PC-3 (cell line): ENCODE measurements around the gene CHD2.

Source experiments
- CTCF ChIP-seq: fragments of 300-600 bp; sonication (generic); conservative IDR thresholded peaks from 2 replicates; pipeline ENCODE4 v1.5.1; 2017; ENCODE audit warnings: antibody characterized with exemption, low read depth, mild to moderate bottlenecking, low read length
- EZH2 ChIP-seq: fragments of 300-600 bp; sonication (generic); IDR thresholded peaks from one replicate; pipeline ENCODE4 v1.6.1; 2017; ENCODE audit warnings: antibody characterized with exemption, mild to moderate bottlenecking, low read length; ENCODE audit not compliant: unreplicated experiment

- TF ChIP-seq CTCF: no peak
- no peak for TF ChIP-seq EZH2
Measured at GRCh38 chr15:92981333-92981732, 81.2 kb downstream of the CHD2 start.
